ENCODE measurements around the gene CAMK1D. TPM values are rescaled to one million over a fixed set of nuclear protein-coding genes. Genes with fewer than 3 reads are reported as not detected.

CAMK1D gene
- total RNA-seq, 2 experiments from 2014 or later, result 19.0 to 25.6 TPM

DNA sequence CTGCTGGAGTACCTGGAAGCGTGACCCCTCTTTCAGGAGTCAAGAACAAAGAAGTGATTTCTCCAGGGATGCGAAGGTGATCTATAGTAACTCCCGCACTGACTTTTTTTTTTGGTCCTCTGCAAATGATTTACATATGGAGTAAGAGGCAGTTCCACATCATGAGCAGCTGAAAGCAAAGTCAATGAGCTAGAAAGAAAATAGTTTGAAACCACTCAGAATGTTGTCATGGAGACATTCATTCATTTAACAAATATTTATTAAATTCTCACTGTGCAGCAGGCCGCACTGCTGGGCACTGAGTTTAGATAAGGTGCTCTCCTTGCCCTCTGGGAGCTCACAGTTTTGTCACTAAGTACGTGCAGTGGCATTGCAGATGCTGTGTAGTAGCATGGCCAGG lies 206.7 kb downstream of the CAMK1D start:
- intact Hi-C loops (cut with micrococcal nuclease; ENCODE audit: unreplicated experiment), result no loop called here
- no peaks in the 10 kb centered on the region for H3K9me3 ChIP-seq (ENCODE audit: low read length)
- CTCF ChIA-PET (ENCODE audit: unreplicated experiment), result no interaction called here
- no peaks in the 10 kb centered on the region; the same call in 1 of the 2 replicates for H3K79me2 ChIP-seq (ENCODE audit: insufficient read depth, low read depth, low read length)
- DNase-seq (ENCODE audit: low spot score), result no peak
- no peaks in the 10 kb centered on the region for H3K9me2 ChIP-seq (ENCODE audit: insufficient read depth, low read length)
- no peak overlapping the region for H2AFZ ChIP-seq (ENCODE audit: low read length)
- TF ChIP-seq, protein P1, sequence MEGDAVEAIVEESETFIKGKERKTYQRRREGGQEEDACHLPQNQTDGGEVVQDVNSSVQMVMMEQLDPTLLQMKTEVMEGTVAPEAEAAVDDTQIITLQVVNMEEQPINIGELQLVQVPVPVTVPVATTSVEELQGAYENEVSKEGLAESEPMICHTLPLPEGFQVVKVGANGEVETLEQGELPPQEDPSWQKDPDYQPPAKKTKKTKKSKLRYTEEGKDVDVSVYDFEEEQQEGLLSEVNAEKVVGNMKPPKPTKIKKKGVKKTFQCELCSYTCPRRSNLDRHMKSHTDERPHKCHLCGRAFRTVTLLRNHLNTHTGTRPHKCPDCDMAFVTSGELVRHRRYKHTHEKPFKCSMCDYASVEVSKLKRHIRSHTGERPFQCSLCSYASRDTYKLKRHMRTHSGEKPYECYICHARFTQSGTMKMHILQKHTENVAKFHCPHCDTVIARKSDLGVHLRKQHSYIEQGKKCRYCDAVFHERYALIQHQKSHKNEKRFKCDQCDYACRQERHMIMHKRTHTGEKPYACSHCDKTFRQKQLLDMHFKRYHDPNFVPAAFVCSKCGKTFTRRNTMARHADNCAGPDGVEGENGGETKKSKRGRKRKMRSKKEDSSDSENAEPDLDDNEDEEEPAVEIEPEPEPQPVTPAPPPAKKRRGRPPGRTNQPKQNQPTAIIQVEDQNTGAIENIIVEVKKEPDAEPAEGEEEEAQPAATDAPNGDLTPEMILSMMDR (conservative IDR thresholded peaks at IDR 0.05; ENCODE audit: low read length), result no peak
- TF ChIP-seq EZH2phosphoT487 (IDR thresholded peaks at IDR 0.05; ENCODE audit: borderline replicate concordance, low read depth, low read length), result no peak
- H3K36me3 ChIP-seq (ENCODE audit: insufficient read depth, low read length), result peaks cover 15% of the 10 kb centered on the region; the same call in 1 of the 2 replicates
- no peaks in the 10 kb centered on the region for H3K4me1 ChIP-seq (ENCODE audit: insufficient read depth, low read length, poor library complexity, severe bottlenecking)
- H3K4me3 ChIP-seq (ENCODE audit: low read depth, low read length, poor library complexity, severe bottlenecking), result no peak overlapping the region
- POLR2A ChIA-PET, result no interaction called here
- H3K27ac ChIP-seq (ENCODE audit: low read depth, low read length, poor library complexity, severe bottlenecking), result no peak overlapping the region
- no peaks in the 10 kb centered on the region for H4K20me1 ChIP-seq (ENCODE audit: insufficient read depth, low read length)
- H3K4me2 ChIP-seq (ENCODE audit: low read length), result no peak overlapping the region
- no TSS peak for BruUV-seq (replicated peaks)

DNA sequence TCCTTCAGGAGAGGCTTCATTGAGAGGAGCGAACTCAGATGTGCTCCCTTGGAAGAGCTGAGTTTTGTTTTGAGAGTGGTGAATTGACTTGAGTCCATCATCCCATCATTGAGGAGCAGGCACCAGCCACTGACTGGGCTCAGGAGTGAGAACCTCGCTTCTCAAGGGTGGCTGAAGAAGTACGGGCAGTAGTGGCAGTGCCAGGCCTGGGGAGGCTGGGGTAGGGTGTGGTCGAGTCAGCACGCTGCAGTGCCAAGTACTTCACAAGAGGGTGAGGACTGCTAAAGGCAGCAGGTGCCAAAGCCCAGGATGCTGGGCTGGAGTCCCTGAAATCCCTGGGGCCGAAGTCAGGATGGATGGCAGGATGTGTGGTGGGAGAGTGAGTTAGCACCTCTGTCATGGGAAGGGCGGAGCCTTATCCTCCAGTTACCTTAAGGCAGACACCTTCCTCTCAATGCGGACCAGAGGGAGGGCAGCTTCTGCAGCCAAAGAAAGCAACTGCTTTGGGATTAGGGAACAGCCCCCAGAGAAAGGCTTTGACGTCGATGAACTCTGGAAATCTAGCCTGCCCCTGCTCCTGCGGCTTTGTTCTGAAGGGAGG lies 210.3 kb downstream of the CAMK1D start:
- no peaks in the 10 kb centered on the region for H4K20me1 ChIP-seq (ENCODE audit: insufficient read depth, low read length)
- intact Hi-C loops (cut with micrococcal nuclease; ENCODE audit: unreplicated experiment), result no loop called here
- no peak overlapping the region for H3K4me2 ChIP-seq (ENCODE audit: low read length)
- no TSS peak for BruUV-seq (replicated peaks)
- POLR2A ChIA-PET, result no interaction called here
- H3K9me2 ChIP-seq (ENCODE audit: insufficient read depth, low read length), result no peaks in the 10 kb centered on the region
- no peak overlapping the region for H2AFZ ChIP-seq (ENCODE audit: low read length)
- no peak overlapping the region for H3K27ac ChIP-seq (ENCODE audit: low read depth, low read length, poor library complexity, severe bottlenecking)
- TF ChIP-seq, protein P1 (conservative IDR thresholded peaks at IDR 0.05; ENCODE audit: low read length), result no peak
- TF ChIP-seq EZH2phosphoT487 (IDR thresholded peaks at IDR 0.05; ENCODE audit: borderline replicate concordance, low read depth, low read length), result no peak
- H3K36me3 ChIP-seq (ENCODE audit: insufficient read depth, low read length), result 0 out of 2 replicates have a peak, but pooled peaks cover 7% of the 10 kb centered on the region
- no peaks in the 10 kb centered on the region; the same call in 1 of the 2 replicates for H3K79me2 ChIP-seq (ENCODE audit: insufficient read depth, low read depth, low read length)
- DNase-seq (ENCODE audit: low spot score), result no peak
- H3K4me3 ChIP-seq (ENCODE audit: low read depth, low read length, poor library complexity, severe bottlenecking), result no peak overlapping the region
- no peaks in the 10 kb centered on the region for H3K9me3 ChIP-seq (ENCODE audit: low read length)
- CTCF ChIA-PET (ENCODE audit: unreplicated experiment), result no interaction called here
- H3K4me1 ChIP-seq (ENCODE audit: insufficient read depth, low read length, poor library complexity, severe bottlenecking), result peaks cover 8% of the 10 kb centered on the region

DNA sequence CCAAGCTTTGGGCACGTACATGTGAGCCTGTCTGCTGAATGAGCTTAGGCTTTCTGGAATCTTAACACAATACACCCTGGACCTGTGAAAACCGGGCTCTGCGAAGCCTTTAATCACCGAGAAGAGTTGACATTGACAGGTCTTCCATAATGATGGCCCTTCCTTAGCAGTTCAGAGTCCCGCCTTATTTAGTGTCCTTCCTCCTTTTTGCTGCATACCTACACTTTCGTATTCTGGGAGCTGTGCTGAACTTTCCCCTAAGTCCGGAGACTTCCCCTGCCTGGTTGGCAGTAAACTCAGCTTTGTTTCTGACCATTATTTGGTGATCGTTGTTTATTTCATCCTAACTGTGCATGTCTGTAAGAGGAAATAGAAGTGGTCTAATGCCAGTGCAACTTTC lies 212.0 kb downstream of the CAMK1D start:
- Histone ChIP-seq H2AFZ (ENCODE audit: low read length) (no peak overlapping the region), H3K4me3 (ENCODE audit: low read depth, low read length, poor library complexity, severe bottlenecking) (no peak overlapping the region), H3K4me2 (ENCODE audit: low read length) (no peak overlapping the region), H3K9me3 (ENCODE audit: low read length) (no peaks in the 10 kb centered on the region), H3K36me3 (ENCODE audit: insufficient read depth, low read length) (no peaks in the 10 kb centered on the region), H4K20me1 (ENCODE audit: insufficient read depth, low read length) (no peaks in the 10 kb centered on the region), H3K4me1 (ENCODE audit: insufficient read depth, low read length, poor library complexity, severe bottlenecking) (peaks cover 8% of the 10 kb centered on the region), H3K79me2 (ENCODE audit: insufficient read depth, low read depth, low read length) (no peaks in the 10 kb centered on the region), H3K27ac (ENCODE audit: low read depth, low read length, poor library complexity, severe bottlenecking) (no peak overlapping the region), H3K9me2 (ENCODE audit: insufficient read depth, low read length) (no peaks in the 10 kb centered on the region)
- ChIA-PET CTCF (ENCODE audit: unreplicated experiment) (interaction anchor here (0.6 kb wide), 1 partner anchor 14 kb away, joined by 3 read pairs; no protein-coding TSS in a partner anchor), POLR2A (interaction anchor here (0.5 kb wide), 2 partner anchors 95 to 239 kb away, joined by 3 to 4 read pairs; no protein-coding TSS in a partner anchor)
- DNase-seq (ENCODE audit: low spot score), result no peak
- intact Hi-C loops (cut with micrococcal nuclease; ENCODE audit: unreplicated experiment), result no loop called here
- no TSS peak for BruUV-seq (replicated peaks)
- TF ChIP-seq, protein P1 (conservative IDR thresholded peaks at IDR 0.05; ENCODE audit: low read length), result no peak
- TF ChIP-seq EZH2phosphoT487 (IDR thresholded peaks at IDR 0.05; ENCODE audit: borderline replicate concordance, low read depth, low read length), result no peak

Data from OCI-LY7 (cell line).